Stomach smooth muscle (tissue), 2 donors: Measurements from ENCODE around the gene ALDH8A1.

Source experiments
- H3K27ac ChIP-seq: one replicate; pipeline ENCODE4 v1.7.0; 2013; ENCODE audit warnings: mild to moderate bottlenecking, low read length, inconsistent platforms
- H3K27me3 ChIP-seq, 2 donors: one replicate each; pipeline ENCODE4 v1.7.0; 2013; ENCODE audit warnings: low read length in 2 of 2; ENCODE audit not compliant: insufficient read depth in 2 of 2, control insufficient read depth in 1 of 2
- H3K36me3 ChIP-seq, 2 donors: one replicate each; pipeline ENCODE4 v1.7.0; 2013; ENCODE audit warnings: low read length in 2 of 2; ENCODE audit not compliant: control insufficient read depth in 2 of 2, insufficient read depth in 2 of 2
- H3K4me1 ChIP-seq: one replicate; pipeline ENCODE4 v1.7.0; 2013; ENCODE audit warnings: low read length; ENCODE audit not compliant: control insufficient read depth, insufficient read depth
- H3K4me3 ChIP-seq, 2 donors: one replicate each; pipeline ENCODE4 v1.7.0; 2013; ENCODE audit warnings: low read length in 2 of 2
- H3K9ac ChIP-seq, 2 donors: one replicate each; pipeline ENCODE4 v1.7.0; 2013; ENCODE audit warnings: low read length in 2 of 2, mild to moderate bottlenecking in 1 of 2
- H3K9me3 ChIP-seq, 2 donors: one replicate each; pipeline ENCODE4 v1.7.0; 2013; ENCODE audit warnings: low read length in 2 of 2; ENCODE audit not compliant: control insufficient read depth in 2 of 2
- donor health status: healthy.
- donor health status: Pancreatic carcinoma.

Gene ALDH8A1

GRCh38 chr6:134873500-134874388, 76.2 kb downstream of the ALDH8A1 start:
- H3K4me3 ChIP-seq = no peak overlapping the region
- H3K9me3 ChIP-seq = no peaks in the 10 kb centered on the region
- no peak overlapping the region for H3K9ac ChIP-seq
- H3K27me3 ChIP-seq = no peaks in the 10 kb centered on the region
- no peaks in the 10 kb centered on the region for H3K36me3 ChIP-seq
- H3K4me1 ChIP-seq = no peaks in the 10 kb centered on the region
- H3K27ac ChIP-seq = no peak overlapping the region

GRCh38 chr6:134870677-134871498, 79.0 kb downstream of the ALDH8A1 start:
- Histone ChIP-seq H3K27ac (no peak overlapping the region), H3K4me1 (no peaks in the 10 kb centered on the region)

GRCh38 chr6:134868812-134869211, 81.1 kb downstream of the ALDH8A1 start:
- Histone ChIP-seq H3K27me3 (no peaks in the 10 kb centered on the region), H3K27ac (no peak overlapping the region), H3K4me1 (no peaks in the 10 kb centered on the region), H3K9me3 (no peaks in the 10 kb centered on the region), H3K9ac (no peak overlapping the region), H3K36me3 (no peaks in the 10 kb centered on the region), H3K4me3 (no peak overlapping the region)

More at GRCh38 chr6:134870677-134871498, 79.0 kb downstream of the ALDH8A1 start:
- no peaks in the 10 kb centered on the region for H3K36me3 ChIP-seq
- no peaks in the 10 kb centered on the region for H3K9me3 ChIP-seq
- no peak overlapping the region for H3K4me3 ChIP-seq
- no peaks in the 10 kb centered on the region for H3K27me3 ChIP-seq
- no peak overlapping the region for H3K9ac ChIP-seq
